Medulla oblongata (tissue), 1 donor: ENCODE results near the gene IFT20.
A peak's percentile ranks its signal among the peaks of the same experiment; 100 is the strongest.
"Not testable (repeated sequence)": the region's sequence is repeated elsewhere in the genome, so short reads cannot be mapped to it uniquely, and the experiment has no call there.

Experiments used
- DNase-seq: peaks from one replicate; pipeline ENCODE4 v3.0.0-alpha.2; 2015; ENCODE audit errors: extremely low spot score

IFT20 gene

DNA sequence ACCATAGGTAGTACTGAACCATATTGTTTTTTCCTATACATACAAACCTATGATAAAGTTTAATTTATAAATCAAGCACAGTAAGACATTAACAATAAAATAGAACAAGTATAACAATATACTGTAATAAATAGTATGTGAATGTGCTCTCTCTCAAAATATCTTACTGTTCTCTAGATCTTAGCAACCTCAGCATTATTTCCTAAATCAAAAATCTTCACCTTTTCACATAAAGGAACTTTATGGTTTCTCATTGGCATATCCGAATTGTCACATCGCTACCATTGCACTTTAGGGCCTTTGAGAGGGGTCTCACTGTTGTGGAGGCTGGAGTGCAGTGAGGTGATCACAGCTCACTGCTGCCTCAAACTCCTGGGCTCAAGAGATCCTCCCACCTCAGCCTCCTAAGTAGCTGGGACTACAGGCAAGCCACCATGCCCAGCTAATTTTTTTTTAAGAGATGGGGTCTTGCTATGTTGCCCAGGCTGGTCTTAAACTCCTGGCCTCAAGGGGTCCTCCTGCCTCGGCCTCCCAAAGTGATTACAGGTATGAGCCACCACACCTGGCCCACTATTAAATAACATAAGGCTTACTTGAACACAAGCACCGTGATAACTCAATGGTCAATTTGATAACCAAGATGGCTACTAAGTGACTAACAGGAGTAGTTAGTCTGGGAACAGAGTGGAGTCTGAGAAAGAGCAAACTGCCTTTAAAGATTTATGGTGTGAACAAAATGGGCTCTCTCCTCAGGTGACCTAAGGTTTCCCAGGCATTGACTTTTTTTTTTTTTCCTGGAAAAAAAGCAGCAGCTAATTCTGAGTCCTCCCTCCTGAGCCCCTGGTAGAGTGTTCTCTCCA is 19.2 kb downstream of the IFT20 start:
- DNase-seq: no peak

DNA sequence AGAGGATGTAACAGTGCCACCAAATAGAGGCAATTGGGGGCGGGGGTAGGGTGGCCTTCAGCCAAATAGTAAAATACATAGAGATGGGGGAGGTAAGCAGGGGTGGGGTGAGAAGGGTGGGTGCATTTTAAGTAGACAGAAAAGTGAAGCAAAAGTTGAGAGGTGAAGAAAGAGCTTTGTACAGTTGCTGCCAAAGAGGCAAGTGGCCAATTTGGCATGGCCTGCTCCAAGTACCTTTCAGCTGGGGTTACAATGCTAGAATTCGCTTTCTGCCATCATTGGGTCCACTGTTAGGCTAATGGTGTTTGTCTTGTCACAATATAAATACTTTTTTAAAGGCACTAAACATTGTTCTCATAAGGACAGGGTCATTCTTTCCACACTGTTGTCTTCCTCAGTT is 21.4 kb downstream of the IFT20 start:
- no peak for DNase-seq

GRCh38 chr17:28306954-28307401 is 28.3 kb downstream of the IFT20 start:
- no peak for DNase-seq

DNA sequence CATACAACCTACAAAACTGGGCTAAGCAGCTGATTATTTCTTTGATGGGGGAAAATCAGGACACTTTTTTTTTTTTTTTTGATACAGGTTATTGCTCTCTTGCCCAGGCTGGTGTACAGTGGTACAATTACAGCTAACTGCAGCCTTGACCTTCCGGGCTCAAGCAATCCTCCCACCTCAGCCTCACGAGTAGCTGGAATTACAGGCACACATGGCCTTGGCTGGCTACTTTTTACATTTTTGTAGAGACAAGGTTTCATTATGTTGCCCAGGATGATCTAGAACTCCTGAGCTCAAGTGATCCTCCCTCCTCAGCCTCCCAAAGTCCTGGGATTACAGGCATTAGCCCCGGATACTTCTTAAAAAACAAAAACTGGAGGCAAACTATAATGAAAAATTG is 36.8 kb downstream of the IFT20 start:
- DNase-seq: no peak

GRCh38 chr17:28295677-28296578 is 39.3 kb downstream of the IFT20 start:
- DNase-seq: peak; percentile 32

- no peak for DNase-seq
Observed at GRCh38 chr17:28293994-28294393, 41.3 kb downstream of the IFT20 start.

DNA sequence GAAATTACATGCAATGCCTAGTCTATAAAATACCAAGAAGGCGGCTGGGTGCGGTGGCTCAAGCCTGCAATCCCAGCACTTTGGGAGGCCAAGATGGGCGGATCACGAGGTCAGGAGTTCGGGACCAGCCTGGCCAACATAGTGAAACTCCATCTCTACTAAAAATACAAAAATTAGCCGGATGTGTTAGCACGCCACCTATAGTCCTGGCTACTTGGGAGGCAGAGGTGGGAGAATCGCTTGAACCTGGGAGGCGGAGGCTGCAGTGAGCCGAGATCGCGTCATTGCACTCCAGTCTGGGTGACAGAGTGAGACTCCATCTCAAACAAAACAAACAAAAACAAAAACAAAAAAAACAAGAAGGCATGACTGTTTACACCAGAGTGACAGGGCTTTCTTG is 42.4 kb downstream of the IFT20 start:
- not testable (repeated sequence) for DNase-seq

DNA sequence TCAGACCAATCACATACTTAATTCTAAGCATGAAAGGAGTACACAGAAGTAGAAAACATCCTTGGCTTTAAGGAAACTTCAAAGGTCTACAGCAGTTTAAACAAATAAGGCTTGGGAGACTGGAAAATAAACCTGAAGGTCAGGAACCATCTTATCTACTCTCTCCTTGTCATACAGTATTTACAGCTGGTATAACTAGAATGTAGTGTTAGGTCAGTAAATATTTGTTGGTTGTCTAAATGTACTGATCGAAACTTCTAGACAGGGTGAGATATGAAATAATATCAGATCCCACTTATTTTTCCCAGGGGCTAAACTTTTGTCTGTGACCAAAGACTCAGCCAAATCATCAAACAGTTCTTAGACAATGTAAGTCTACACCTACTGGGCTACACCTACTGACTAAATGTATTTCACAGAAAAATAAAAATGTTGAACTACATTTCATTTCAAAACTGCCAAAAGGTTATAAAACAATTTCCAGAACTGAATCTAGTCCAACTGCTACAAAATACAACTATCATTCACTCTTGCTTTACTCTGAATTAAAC is 43.4 kb downstream of the IFT20 start:
- no peak for DNase-seq

- no peak for DNase-seq
Observed at GRCh38 chr17:28290703-28291102, 44.6 kb downstream of the IFT20 start.

- DNase-seq: no peak
Observed at GRCh38 chr17:28285965-28286364, 49.3 kb downstream of the IFT20 start.

DNA sequence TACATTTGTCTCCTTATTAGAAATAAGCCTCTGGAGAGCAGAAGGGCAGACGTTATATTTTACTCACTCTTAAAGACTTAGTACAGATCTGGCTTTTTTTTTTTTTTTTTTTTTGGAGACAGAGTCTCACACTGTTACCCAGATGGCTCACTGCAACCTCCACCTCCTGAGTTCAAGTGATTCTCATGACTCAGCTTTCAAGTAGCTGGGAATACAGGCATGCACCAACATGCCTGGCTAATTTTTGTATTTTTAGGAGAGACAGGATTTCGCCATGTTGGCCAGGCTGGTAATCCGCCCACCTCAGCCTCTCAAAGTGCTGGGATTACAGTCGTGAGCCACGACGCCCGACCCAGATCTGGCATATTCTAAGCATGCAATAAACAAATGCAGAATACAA is 52.7 kb downstream of the IFT20 start:
- no peak for DNase-seq

GRCh38 chr17:28280826-28281225 is 54.4 kb downstream of the IFT20 start:
- DNase-seq: no peak

- no peak for DNase-seq
Observed at GRCh38 chr17:28279411-28279810, 55.9 kb downstream of the IFT20 start.
